ENCODE data around the gene POLE. TPM values are rescaled to one million over a fixed set of nuclear protein-coding genes. Genes with fewer than 3 reads are reported as not detected.
A peak's percentile ranks its signal among the peaks of the same experiment; 100 is the strongest.

The POLE gene
- total RNA-seq, 1 donor from 2014 or later, result 10.5 TPM

- Histone ChIP-seq H3K4me3 (ENCODE audit: low read depth, low read length) (no peak overlapping the region), H3K36me3 (ENCODE audit: control insufficient read depth, insufficient read depth, low read length) (peaks cover 17% of the 10 kb centered on the region), H3K27me3 (ENCODE audit: control insufficient read depth, insufficient read depth, low read length) (no peaks in the 10 kb centered on the region)
- FAIRE-seq, result no peak
- DNase-seq (ENCODE audit: low read depth), result no peak
- TF ChIP-seq CTCF (IDR thresholded peaks at IDR 0.05; ENCODE audit: insufficient read depth, low read length, severe bottlenecking), result no peak
Observed at GRCh38 chr12:132717011-132717410, 29.9 kb upstream of the POLE start.

DNA sequence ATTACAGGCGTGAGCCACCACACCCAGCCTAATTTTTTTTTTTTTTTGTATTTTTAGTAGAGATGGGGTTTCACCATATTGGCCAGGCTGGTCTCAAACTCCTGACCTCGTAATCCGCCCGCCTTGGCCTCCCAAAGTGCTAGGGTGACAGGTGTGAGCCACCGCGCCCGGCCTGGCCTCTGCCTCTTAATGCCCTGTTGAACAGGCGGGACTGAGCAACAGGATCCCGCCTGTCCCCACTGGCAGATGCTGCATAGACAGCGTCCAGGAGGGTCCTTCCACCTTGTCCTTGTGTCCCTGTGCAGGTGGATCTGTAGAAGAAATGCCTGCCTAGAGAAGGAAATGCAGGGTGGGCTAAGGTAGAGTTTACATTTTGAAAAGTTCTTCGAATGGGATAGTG is 29.2 kb upstream of the POLE start:
- FAIRE-seq, result no peak

GRCh38 chr12:132715874-132716273 is 28.7 kb upstream of the POLE start:
- DNase-seq (ENCODE audit: low read depth) (no peak), FAIRE-seq (no peak)
- peaks cover 16% of the 10 kb centered on the region for H3K36me3 ChIP-seq (ENCODE audit: control insufficient read depth, insufficient read depth, low read length)
- no peaks in the 10 kb centered on the region for H3K27me3 ChIP-seq (ENCODE audit: control insufficient read depth, insufficient read depth, low read length)
- TF ChIP-seq CTCF (IDR thresholded peaks at IDR 0.05; ENCODE audit: insufficient read depth, low read length, severe bottlenecking), result no peak
- H3K4me3 ChIP-seq (ENCODE audit: low read depth, low read length), result no peak overlapping the region

More for the DNA sequence above, 29.2 kb upstream of the POLE start:
- no peak for TF ChIP-seq CTCF (IDR thresholded peaks at IDR 0.05; ENCODE audit: insufficient read depth, low read length, severe bottlenecking)
- Histone ChIP-seq H3K4me3 (ENCODE audit: low read depth, low read length) (no peak overlapping the region), H3K27me3 (ENCODE audit: control insufficient read depth, insufficient read depth, low read length) (no peaks in the 10 kb centered on the region), H3K36me3 (ENCODE audit: control insufficient read depth, insufficient read depth, low read length) (peaks cover 17% of the 10 kb centered on the region)
- no peak for DNase-seq (ENCODE audit: low read depth)

GRCh38 chr12:132713123-132713522 is 26.0 kb upstream of the POLE start:
- Histone ChIP-seq H3K27me3 (ENCODE audit: control insufficient read depth, insufficient read depth, low read length) (no peaks in the 10 kb centered on the region), H3K36me3 (ENCODE audit: control insufficient read depth, insufficient read depth, low read length) (peaks cover 8% of the 10 kb centered on the region), H3K4me3 (ENCODE audit: low read depth, low read length) (no peak overlapping the region)
- no peak for FAIRE-seq
- no peak for TF ChIP-seq CTCF (IDR thresholded peaks at IDR 0.05; ENCODE audit: insufficient read depth, low read length, severe bottlenecking)
- DNase-seq (ENCODE audit: low read depth), result peak; percentile 90

DNA sequence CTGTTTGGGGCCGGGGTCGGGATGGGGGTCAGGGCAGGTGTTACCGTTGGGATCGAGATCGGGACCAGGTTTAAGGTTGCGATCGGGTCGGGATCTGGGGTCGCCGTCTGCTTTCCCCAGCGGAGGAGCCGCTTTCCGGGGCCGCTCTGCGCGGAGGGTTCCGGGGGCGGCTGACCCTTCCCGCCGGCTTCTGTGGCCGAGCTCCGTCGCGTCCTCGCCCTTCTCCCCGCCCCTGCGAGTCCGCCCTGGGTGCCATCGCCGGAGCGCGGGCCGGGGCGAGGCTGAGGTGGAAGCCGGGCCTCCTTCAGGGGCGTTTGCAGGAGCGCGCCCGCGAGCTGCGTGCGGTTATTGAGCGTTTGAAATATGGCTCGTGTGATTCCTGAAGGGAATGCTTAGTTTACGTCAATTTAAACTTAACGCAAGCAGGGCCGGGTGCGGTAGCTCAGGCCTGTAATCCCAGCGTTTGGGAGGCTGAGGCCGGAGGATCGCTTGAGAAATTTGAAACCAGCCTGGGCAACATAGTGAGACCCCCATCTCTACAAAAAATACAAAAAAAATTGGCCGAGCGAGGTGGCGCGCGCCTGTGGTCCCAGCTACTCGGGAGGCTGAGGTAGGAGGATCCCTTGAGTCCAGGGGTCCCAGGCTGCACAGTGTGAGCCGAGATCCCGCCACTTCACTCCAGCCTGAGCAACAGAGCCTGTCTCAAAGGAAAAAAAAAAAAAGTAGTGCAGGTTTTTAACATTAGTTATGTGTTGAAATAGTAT is 24.1 kb upstream of the POLE start:
- H3K27me3 ChIP-seq (ENCODE audit: control insufficient read depth, insufficient read depth, low read length), result no peaks in the 10 kb centered on the region
- DNase-seq (ENCODE audit: low read depth) (no peak), FAIRE-seq (no peak)
- H3K36me3 ChIP-seq (ENCODE audit: control insufficient read depth, insufficient read depth, low read length), result no peaks in the 10 kb centered on the region
- H3K4me3 ChIP-seq (ENCODE audit: low read depth, low read length), result peak overlapping the region; percentile 82
- TF ChIP-seq CTCF (IDR thresholded peaks at IDR 0.05; ENCODE audit: insufficient read depth, low read length, severe bottlenecking), result no peak

All from bronchial epithelial cell (primary cell).